Testis (tissue), 3 donors: ENCODE results near the gene DRC7. TPM values are rescaled to one million over a fixed set of nuclear protein-coding genes. Genes with fewer than 3 reads are reported as not detected.

Source experiments
- DNase-seq: peaks from one replicate; pipeline ENCODE4 v3.0.0-alpha.2; 2019
- H3K27ac ChIP-seq, 2 donors: fragments of 200-600 bp; sonication (generic); one replicate each; pipeline ENCODE4 v1.5.1; 2019
- H3K27me3 ChIP-seq: fragments of 200-600 bp; sonication (generic); one replicate; pipeline ENCODE4 v1.5.1; 2019
- H3K36me3 ChIP-seq: fragments of 200-600 bp; sonication (generic); one replicate; pipeline ENCODE4 v1.5.1; 2017; ENCODE audit warnings: low read depth; ENCODE audit errors: missing control alignments
- H3K4me1 ChIP-seq: fragments of 200-600 bp; sonication (generic); one replicate; pipeline ENCODE4 v1.5.1; 2019
- H3K4me3 ChIP-seq, 2 donors: fragments of 200-600 bp; sonication (generic); one replicate each; pipeline ENCODE4 v1.5.1; 2017 to 2019
- H3K9me3 ChIP-seq: fragments of 200-600 bp; sonication (generic); one replicate; pipeline ENCODE4 v1.5.1; 2017
- CTCF ChIP-seq, 3 experiments: fragments of 450-650 bp in 2 of 3; fragments of 200-600 bp in 1 of 3; sonication (generic) in 1 of 3; IDR thresholded peaks; one replicate each; pipeline ENCODE4 v1.5.1; 2016 to 2019; ENCODE audit warnings: antibody characterized with exemption in 3 of 3, mild to moderate bottlenecking in 2 of 3, moderate library complexity in 1 of 3
- POLR2A ChIP-seq: fragments of 450-650 bp; IDR thresholded peaks from one replicate; pipeline ENCODE4 v1.6.1; 2017; ENCODE audit warnings: antibody characterized with exemption, mild to moderate bottlenecking, moderate library complexity
- WGBS, 2 donors: methylation state at CpG; one replicate each; pipeline ENCODE4 v1.1.5; 2018; 5-methylcytosine and 5-hydroxymethylcytosine counted together
- intact Hi-C: fragments of 100-400 bp; cut with DNase I; formaldehyde crosslinking; loops from one replicate; pipeline ENCODE4 v1.15.1; 2023; ENCODE audit warnings: low total_unique reads
- polyA plus RNA-seq: library from polyadenylated mRNA; stranded (reverse); fragments of 350-450 nt; fragmentation: Illumina TruSeq; extraction: RNeasy Lipid Tissue Mini Kit (QIAGEN cat#74804); gene quantifications from one replicate; pipeline ENCODE4 v1.2.3, GENCODE V29; 2014; ENCODE audit warnings: low read depth, low replicate concordance; ENCODE audit not compliant: insufficient read depth
- total RNA-seq, 2 donors: library from RNA; depleted of rRNA; stranded (reverse); fragments of >200 nt; gene quantifications; one replicate each; pipeline ENCODE4 v1.2.3, GENCODE V29; 2016

Gene DRC7
- total and polyA plus RNA-seq, 3 donors from 2014 or later: 35.4 to 199 (median 62.7) TPM

GRCh38 chr16:57752581-57753447 lies 58.2 kb downstream of the DRC7 start:
- Histone ChIP-seq H3K9me3 (no peaks in the 10 kb centered on the region), H3K4me3 (no peak overlapping the region), H3K27ac (no peak overlapping the region), H3K36me3 (no peaks in the 10 kb centered on the region), H3K4me1 (no peaks in the 10 kb centered on the region), H3K27me3 (no peaks in the 10 kb centered on the region)
- TF ChIP-seq CTCF (IDR thresholded peaks at IDR 0.05): no peak
- no peak for TF ChIP-seq POLR2A
- no peak for DNase-seq
- intact Hi-C loops: loop anchor here (10.0 kb wide), 1 partner anchor 252 kb away; the partner anchor contains the start of genes USB1 and ZNF319
- 91 to 95% methylated on average over 15 to 44 of the region's 44 CpGs for whole genome bisulfite sequencing, 2 donors

DNA sequence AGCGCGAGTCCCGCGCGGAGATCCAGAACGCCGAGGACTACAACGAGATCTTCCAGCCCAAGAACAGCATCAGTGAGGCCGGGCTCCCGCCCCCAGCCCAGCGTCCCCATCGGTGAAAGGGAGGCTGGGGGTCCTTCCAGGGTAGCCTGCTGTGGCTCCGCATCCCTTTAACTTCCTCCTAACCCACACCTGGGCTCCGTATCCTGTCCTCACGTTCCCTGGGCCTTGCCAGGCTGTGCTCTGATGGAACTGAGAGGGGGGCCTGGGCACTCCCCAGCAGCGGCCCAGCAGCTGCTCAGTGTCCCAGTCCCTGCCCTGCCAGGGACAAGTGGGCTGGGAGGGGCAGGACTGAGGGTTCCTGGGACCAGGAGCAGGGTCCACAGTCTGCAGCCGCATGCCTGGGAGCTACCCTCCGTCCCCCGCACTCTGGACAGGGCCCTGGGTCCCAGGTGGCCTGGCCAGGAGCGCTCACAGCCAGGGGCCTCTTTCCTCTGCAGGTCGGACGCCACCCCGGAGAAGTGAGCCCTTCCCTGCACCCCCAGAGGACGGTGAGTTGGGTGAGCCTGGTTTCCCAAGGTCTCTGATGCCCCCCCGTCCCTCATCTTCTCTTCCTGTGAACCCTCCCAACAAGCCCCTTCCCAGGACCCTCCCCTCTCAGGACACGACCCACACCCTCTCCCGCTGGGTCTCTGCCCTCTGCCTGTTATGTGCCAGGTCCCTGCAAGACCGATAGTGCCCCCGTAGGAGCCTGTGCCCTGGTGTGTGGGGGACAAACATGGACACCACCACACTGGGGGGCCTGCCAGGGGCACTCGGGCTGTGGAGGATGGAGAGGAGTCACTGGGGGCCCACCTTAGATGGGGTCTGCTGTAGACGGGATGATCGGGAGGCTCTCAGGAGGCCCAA lies 59.1 kb downstream of the DRC7 start:
- H3K27me3 ChIP-seq: no peaks in the 10 kb centered on the region
- WGBS, 2 donors: 91 to 94% methylated on average over 24 to 32 of the region's 32 CpGs
- H3K4me3 ChIP-seq: no peak overlapping the region
- TF ChIP-seq POLR2A (no peak), CTCF (IDR thresholded peaks at IDR 0.05) (no peak)
- H3K9me3 ChIP-seq: no peaks in the 10 kb centered on the region
- H3K27ac ChIP-seq: no peak overlapping the region
- no peaks in the 10 kb centered on the region for H3K4me1 ChIP-seq
- intact Hi-C loops: loop anchor here (10.0 kb wide), 1 partner anchor 251 kb away; the partner anchor contains the start of genes USB1 and ZNF319
- no peaks in the 10 kb centered on the region for H3K36me3 ChIP-seq
- DNase-seq: no peak

- H3K27me3 ChIP-seq: no peaks in the 10 kb centered on the region
- no peak overlapping the region for H3K27ac ChIP-seq
- no peak for DNase-seq
- no peak for TF ChIP-seq CTCF (IDR thresholded peaks at IDR 0.05)
- no peak for TF ChIP-seq POLR2A
- no peak overlapping the region for H3K4me3 ChIP-seq
- no peaks in the 10 kb centered on the region for H3K9me3 ChIP-seq
- intact Hi-C loops: loop anchor here (10.0 kb wide), 1 partner anchor 250 kb away; the partner anchor contains the start of genes USB1 and ZNF319
- WGBS, 2 donors: 83 to 86% methylated on average over 7 to 9 of the region's 9 CpGs
- H3K36me3 ChIP-seq: no peaks in the 10 kb centered on the region
- H3K4me1 ChIP-seq: no peaks in the 10 kb centered on the region
Measured at GRCh38 chr16:57754354-57755060, 59.9 kb downstream of the DRC7 start.

DNA sequence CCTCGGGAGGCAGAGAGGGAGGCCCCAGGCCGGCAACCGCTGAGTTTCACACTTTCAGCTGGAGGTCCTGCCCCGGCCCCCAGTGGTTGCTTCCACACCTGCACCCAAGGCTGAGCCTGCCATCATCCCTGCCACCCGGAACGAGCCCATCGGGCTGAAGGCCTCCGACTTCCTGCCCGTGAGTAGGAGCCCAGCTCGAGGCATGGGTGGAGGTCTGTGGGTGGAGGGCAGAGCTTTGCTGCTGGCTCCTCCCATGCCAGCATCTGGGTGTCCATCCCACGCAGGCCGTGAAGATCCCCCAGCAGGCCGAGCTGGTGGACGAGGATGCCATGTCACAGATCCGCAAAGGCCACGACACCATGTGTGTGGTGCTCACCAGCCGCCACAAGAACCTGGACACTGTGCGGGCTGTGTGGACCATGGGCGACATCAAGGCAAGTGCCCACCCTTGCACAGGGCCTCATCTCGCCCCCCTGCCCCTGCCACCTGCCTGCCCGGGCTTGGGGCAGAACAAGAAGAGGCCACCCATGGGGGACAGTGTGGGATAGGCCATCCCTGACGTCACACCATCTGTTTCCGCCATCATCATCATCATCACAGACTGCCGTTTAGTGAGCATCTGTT lies 60.6 kb downstream of the DRC7 start:
- no peaks in the 10 kb centered on the region for H3K4me1 ChIP-seq
- H3K27me3 ChIP-seq: no peaks in the 10 kb centered on the region
- no peaks in the 10 kb centered on the region for H3K9me3 ChIP-seq
- WGBS, 2 donors: 84 to 85% methylated on average over 5 to 24 of the region's 24 CpGs
- H3K36me3 ChIP-seq: no peaks in the 10 kb centered on the region
- no peak overlapping the region for H3K27ac ChIP-seq
- intact Hi-C loops: loop anchor here (10.0 kb wide), 1 partner anchor 250 kb away; the partner anchor contains the start of genes USB1 and ZNF319
- no peak overlapping the region for H3K4me3 ChIP-seq
- no peak for DNase-seq
- TF ChIP-seq CTCF (IDR thresholded peaks at IDR 0.05): peak in 2 of 3 experiments; percentile 1 to 7
- no peak for TF ChIP-seq POLR2A
